GM19438 (cell line): ENCODE results near the gene PRRC2A.

ENCODE experiments used
- ATAC-seq: cut with Tn5 transposase; IDR thresholded peaks from one replicate; pipeline ENCODE4 v1.9.1; 2021; ENCODE audit warnings: low read depth; ENCODE audit not compliant: unreplicated experiment

The PRRC2A gene

GRCh38 chr6:31643818-31644454 lies 23.4 kb downstream of the PRRC2A start:
- no peak for ATAC-seq

GRCh38 chr6:31645325-31645724 lies 24.8 kb downstream of the PRRC2A start:
- ATAC-seq: no peak

- peak; percentile 37 for ATAC-seq
Observed at GRCh38 chr6:31651602-31652191, 31.2 kb downstream of the PRRC2A start.

GRCh38 chr6:31652925-31653724 lies 32.6 kb downstream of the PRRC2A start:
- peak; percentile 64 for ATAC-seq

GRCh38 chr6:31654574-31655348 lies 34.2 kb downstream of the PRRC2A start:
- ATAC-seq: no peak

- no peak for ATAC-seq
Observed at GRCh38 chr6:31655349-31656237, 35.1 kb downstream of the PRRC2A start, which contains the start of gene APOM. TSS of gene APOM (plus strand) at chr6:31655894. CDS start at chr6:31655967, 73 bp downstream.

- ATAC-seq: no peak
Observed at GRCh38 chr6:31657406-31658157, 37.1 kb downstream of the PRRC2A start.

- ATAC-seq: no peak
Observed at GRCh38 chr6:31658158-31658688, 37.7 kb downstream of the PRRC2A start.

GRCh38 chr6:31658983-31659648 lies 38.6 kb downstream of the PRRC2A start:
- ATAC-seq: no peak

GRCh38 chr6:31659649-31660380 lies 39.3 kb downstream of the PRRC2A start:
- ATAC-seq: no peak

- peak; percentile 45 for ATAC-seq
Observed at GRCh38 chr6:31660381-31661261, 40.1 kb downstream of the PRRC2A start, which contains the start of gene C6orf47. TSS of gene C6orf47 (minus strand) at chr6:31660778. CDS start at chr6:31659947, 831 bp downstream.

- ATAC-seq: no peak
Observed at GRCh38 chr6:31661262-31662123, 41.0 kb downstream of the PRRC2A start.

GRCh38 chr6:31662124-31662723 lies 41.7 kb downstream of the PRRC2A start:
- ATAC-seq: no peak

- no peak for ATAC-seq
Observed at GRCh38 chr6:31663126-31663960, 42.8 kb downstream of the PRRC2A start.
